OCI-M2 (cell line): ENCODE data around the gene RRBP1.
"Not testable (repeated sequence)": the region's sequence is repeated elsewhere in the genome, so short reads cannot be mapped to it uniquely, and the experiment has no call there.

Source experiments
- DNase-seq: peaks from one replicate; lab custom pipeline; 2025; ENCODE audit not compliant: unreplicated experiment; lab: John Stamatoyannopoulos, UW

The RRBP1 gene

GRCh38 chr20:17709361-17710293 lies 27.6 kb upstream of the RRBP1 start:
- no peak for DNase-seq

- DNase-seq = no peak
Observed at GRCh38 chr20:17708675-17709360, 26.8 kb upstream of the RRBP1 start.

- not testable (repeated sequence) for DNase-seq
Observed at GRCh38 chr20:17707951-17708350, 25.9 kb upstream of the RRBP1 start.

DNA sequence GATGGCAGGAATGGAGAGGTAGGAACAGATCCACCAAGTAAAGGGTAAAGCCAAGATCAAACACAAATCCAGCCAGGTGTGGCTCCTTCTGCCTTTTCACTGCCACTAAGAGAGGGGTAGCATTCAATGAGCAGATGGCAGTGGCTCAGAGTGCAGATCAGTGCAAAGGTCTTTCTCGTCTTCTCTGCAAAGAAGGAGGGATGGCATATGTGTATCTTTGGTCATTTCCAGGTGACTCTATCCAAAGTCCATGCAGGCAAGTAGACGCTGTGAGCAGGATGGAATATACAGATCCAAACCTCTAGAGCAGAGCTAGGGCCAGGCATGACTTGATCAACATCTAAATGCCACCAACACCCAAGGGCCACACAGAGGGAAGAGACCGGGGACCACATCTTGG lies 24.6 kb upstream of the RRBP1 start:
- DNase-seq = no peak

DNA sequence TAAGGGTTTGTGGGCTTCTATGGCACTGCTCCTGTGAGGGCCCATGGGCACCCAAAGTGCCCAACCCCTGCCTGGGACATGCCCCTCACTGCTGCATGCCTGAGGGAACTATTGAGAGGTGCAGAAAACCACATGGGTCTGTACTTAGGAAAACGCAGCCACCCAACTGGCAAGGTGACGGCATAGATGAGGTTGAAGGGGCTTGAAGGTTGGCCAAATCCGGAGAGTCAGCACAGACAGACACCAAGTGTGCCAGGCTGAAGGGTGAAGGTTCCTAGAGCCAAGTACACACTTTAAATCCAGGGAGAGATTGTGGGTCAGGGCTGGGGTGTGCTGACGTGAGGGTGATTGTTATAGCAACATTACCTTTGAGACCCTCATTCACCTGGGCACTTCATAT lies 23.9 kb upstream of the RRBP1 start:
- DNase-seq = no peak

DNA sequence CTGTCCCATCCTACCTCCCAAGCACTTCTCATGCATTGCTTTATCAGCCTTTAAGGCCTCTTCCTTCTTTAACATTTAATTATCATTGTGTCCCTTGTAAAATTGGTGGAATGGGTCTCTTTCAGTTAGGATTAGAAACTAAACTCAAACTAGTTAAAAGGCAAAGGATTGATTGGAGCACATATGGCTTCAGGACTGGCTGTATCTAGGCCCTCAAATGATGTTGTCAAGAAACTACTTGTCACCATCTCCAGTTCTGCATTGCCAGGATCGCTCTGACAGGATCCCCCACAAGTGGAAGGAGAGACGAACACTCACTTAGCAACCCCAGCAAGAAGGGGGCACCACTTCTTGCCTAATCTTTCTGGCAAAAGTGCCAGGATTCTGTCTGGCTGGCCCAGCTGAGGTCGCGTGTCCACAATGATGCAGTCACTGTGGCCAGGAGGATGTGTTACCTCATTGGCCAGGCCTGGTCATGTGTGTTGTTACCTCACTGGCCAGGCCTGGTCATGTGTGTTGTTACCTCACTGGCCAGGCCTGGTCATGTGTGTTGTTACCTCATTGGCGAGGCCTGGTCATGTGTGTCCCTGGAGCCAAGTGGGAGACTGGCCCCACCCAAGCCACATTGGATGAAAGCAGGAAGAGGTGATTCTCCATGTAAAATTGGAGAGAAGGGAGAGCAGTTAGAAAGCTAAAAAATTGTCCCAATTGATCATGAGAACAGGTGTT lies 22.7 kb upstream of the RRBP1 start:
- DNase-seq = no peak

GRCh38 chr20:17701826-17702225 lies 19.8 kb upstream of the RRBP1 start:
- DNase-seq = no peak

- no peak for DNase-seq
Observed at GRCh38 chr20:17700637-17701036, 18.6 kb upstream of the RRBP1 start.

DNA sequence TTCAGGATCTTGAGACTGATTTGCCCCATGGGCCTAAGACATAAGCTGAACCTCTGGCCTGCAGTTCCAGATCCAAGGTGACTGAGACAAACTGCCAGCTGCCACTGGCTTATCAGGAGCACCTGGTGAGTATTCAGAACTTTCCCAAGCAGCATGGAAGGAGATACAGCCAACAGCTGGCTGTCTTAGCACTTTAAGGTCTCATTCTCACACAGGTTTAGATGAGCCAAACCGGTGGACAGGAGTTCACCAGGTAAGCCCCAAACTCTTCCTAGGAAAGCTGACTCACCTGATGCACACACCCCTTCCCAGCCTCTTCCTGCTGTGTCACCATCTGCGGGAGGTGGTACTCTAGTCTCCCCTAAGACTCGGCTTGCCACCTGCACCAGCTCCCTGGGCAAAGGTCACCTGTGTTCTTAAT lies 17.9 kb upstream of the RRBP1 start, which contains the start of gene BANF2:
Gene BANF2, plus strand, starts transcription at position 36 of the 421 bp plus-strand sequence. CDS start 25,060 bp downstream, outside the sequence.
- DNase-seq = no peak

- no peak for DNase-seq
Observed at GRCh38 chr20:17698384-17698783, 16.3 kb upstream of the RRBP1 start.

GRCh38 chr20:17697171-17697570 lies 15.1 kb upstream of the RRBP1 start:
- no peak for DNase-seq

GRCh38 chr20:17696287-17696686 lies 14.2 kb upstream of the RRBP1 start:
- DNase-seq = no peak

GRCh38 chr20:17694767-17695166 lies 12.7 kb upstream of the RRBP1 start:
- DNase-seq = no peak

- no peak for DNase-seq
Observed at GRCh38 chr20:17693444-17694001, 11.5 kb upstream of the RRBP1 start.

DNA sequence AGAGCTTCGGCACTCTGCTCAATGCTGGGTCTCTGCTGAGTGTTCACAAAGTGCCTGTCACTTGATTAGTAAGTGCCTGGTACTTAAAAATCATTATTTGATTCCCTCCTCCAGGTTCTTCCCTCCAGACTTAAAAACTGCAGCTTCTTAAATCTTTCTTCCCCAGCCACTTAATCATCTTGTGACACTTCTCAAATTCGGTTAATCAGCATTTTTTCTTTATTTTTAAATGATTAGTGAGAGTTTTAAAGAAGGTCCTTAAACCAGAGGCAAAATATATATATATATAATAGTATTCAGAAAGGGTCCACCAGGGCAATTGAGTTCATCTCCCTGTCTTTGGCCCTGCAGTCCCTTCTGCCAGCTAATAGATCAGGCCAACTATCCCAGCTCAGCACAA lies 9.7 kb upstream of the RRBP1 start:
- no peak for DNase-seq

GRCh38 chr20:17690144-17690543 lies 8.1 kb upstream of the RRBP1 start:
- no peak for DNase-seq

- no peak for DNase-seq
Observed at GRCh38 chr20:17688965-17689364, 6.9 kb upstream of the RRBP1 start.

DNA sequence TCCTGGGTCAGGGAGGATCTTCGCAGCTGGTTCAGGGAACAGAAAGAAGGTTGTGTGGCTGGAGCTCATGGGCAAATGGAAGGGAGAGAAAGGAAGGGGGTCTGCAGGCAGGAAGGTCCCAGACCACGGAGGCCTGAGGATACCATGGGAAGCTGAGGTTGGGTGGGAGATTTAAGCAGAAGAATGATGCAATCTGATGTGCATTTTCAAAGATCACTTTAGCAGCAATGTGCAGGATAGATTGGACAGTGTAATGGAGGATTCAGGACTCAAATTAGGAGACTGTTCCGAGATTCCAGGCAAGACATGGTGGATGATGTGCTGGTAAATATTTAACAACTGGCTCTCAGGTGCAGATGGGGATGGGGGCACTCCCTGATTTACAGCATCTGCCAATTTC lies 5.8 kb upstream of the RRBP1 start:
- DNase-seq = no peak

- no peak for DNase-seq
Observed at GRCh38 chr20:17685168-17685567, 3.1 kb upstream of the RRBP1 start.

DNA sequence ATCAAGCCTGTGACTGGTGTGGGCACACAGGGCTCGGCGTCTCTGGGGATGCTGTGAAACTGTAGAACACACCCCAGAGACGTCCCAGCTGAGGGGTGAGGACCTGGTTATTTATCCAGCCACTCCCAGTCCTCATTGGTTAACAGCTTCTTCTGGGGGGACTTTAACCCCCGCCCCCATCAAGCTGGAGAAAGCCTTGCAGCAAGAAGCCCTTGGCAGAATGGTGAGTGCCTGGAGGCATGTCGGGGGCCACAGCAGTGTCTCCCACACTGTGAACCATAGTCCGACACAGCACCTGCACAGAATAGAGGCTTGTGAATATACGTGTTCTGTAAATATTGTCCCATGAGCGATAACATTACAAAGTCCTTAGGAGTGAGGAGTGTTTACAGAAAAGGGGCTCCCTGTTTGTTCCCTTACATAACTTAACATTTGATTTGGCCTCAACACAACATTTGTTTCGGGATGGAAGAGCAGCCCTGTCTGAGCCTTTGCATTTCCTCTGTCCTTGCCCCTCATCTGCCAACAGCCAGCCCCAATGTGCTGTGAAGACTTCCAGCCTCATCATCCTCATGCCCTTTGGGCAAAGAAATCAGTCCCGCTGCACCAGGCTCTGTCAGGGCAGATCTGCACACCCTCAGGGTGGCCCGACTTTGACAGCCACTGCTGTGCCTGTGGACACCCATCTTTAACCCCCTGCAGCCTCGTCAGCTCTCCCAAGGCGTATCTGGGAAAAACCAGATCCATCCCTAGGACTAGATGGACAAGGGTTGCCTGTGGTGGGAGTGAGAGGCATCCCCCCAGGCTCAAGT lies 2.2 kb upstream of the RRBP1 start:
- no peak for DNase-seq
